GM21360 (cell line): ENCODE data around the gene LGALSL.
A peak's percentile ranks its signal among the peaks of the same experiment; 100 is the strongest.

Experiments
- ATAC-seq: cut with Tn5 transposase; IDR thresholded peaks from one replicate; pipeline ENCODE4 v1.9.1; 2021; ENCODE audit warnings: mild to moderate bottlenecking, moderate library complexity; ENCODE audit not compliant: unreplicated experiment

The LGALSL gene

GRCh38 chr2:64453770-64454385 lies at the start of gene LGALSL:
LGALSL (plus strand) TSS chr2:64454162; CDS start chr2:64454546, 384 bp downstream.
- ATAC-seq, result peak; percentile 62

GRCh38 chr2:64404743-64405142 lies 49.2 kb upstream of the LGALSL start:
- no peak for ATAC-seq

GRCh38 chr2:64405581-64406406 lies 48.2 kb upstream of the LGALSL start:
- no peak for ATAC-seq

- ATAC-seq, result no peak
These were observed 47.6 kb upstream of the LGALSL start for GRCh38 chr2:64406407-64406774.

GRCh38 chr2:64408031-64408430 lies 45.9 kb upstream of the LGALSL start:
- ATAC-seq, result no peak

- ATAC-seq, result no peak
These were observed 43.3 kb upstream of the LGALSL start for GRCh38 chr2:64410671-64411070.

- ATAC-seq, result no peak
These were observed 41.3 kb upstream of the LGALSL start for GRCh38 chr2:64412671-64413070.

- no peak for ATAC-seq
These were observed 39.1 kb upstream of the LGALSL start for GRCh38 chr2:64414736-64415435.

GRCh38 chr2:64417624-64418023 lies 36.3 kb upstream of the LGALSL start:
- ATAC-seq, result no peak

GRCh38 chr2:64419596-64420165 lies 34.3 kb upstream of the LGALSL start:
- ATAC-seq, result no peak

GRCh38 chr2:64420677-64421076 lies 33.3 kb upstream of the LGALSL start:
- no peak for ATAC-seq

GRCh38 chr2:64421201-64421600 lies 32.8 kb upstream of the LGALSL start:
- no peak for ATAC-seq

GRCh38 chr2:64422466-64422865 lies 31.5 kb upstream of the LGALSL start:
- no peak for ATAC-seq

GRCh38 chr2:64423303-64423702 lies 30.7 kb upstream of the LGALSL start:
- no peak for ATAC-seq

GRCh38 chr2:64424416-64424987 lies 29.5 kb upstream of the LGALSL start:
- no peak for ATAC-seq

GRCh38 chr2:64426183-64426952 lies 27.6 kb upstream of the LGALSL start:
- ATAC-seq, result no peak

- ATAC-seq, result no peak
These were observed 19.8 kb upstream of the LGALSL start for GRCh38 chr2:64434039-64434657.

GRCh38 chr2:64437883-64438282 lies 16.1 kb upstream of the LGALSL start:
- no peak for ATAC-seq

- no peak for ATAC-seq
These were observed 14.8 kb upstream of the LGALSL start for GRCh38 chr2:64439194-64439593.

GRCh38 chr2:64440843-64441242 lies 13.1 kb upstream of the LGALSL start:
- no peak for ATAC-seq
